ENCODE results near the gene PPP1R15B. TPM values are rescaled to one million over a fixed set of nuclear protein-coding genes. Genes with fewer than 3 reads are reported as not detected.

Gene PPP1R15B
- total RNA-seq, 1 donor from 2014 or later: 57.5 TPM

GRCh38 chr1:204447190-204447589 lies 35.6 kb upstream of the PPP1R15B start:
- peaks cover 26% of the 10 kb centered on the region for H3K4me1 Mint-ChIP-seq
- H3K27me3 Mint-ChIP-seq (ENCODE audit: low read depth): no peaks in the 10 kb centered on the region
- no peak overlapping the region for H3K4me3 Mint-ChIP-seq
- no peaks in the 10 kb centered on the region for H3K9me3 Mint-ChIP-seq
- no peak for TF ChIP-seq CTCF (IDR thresholded peaks at IDR 0.05; ENCODE audit: unreplicated experiment)
- H3K27ac Mint-ChIP-seq: no peak overlapping the region
- H3K36me3 Mint-ChIP-seq: peaks cover 28% of the 10 kb centered on the region
- no peak for DNase-seq (ENCODE audit: low spot score in 2 of 2, unreplicated experiment in 2 of 2)

- H3K9me3 Mint-ChIP-seq: no peaks in the 10 kb centered on the region
- peaks cover 31% of the 10 kb centered on the region for H3K4me1 Mint-ChIP-seq
- no peaks in the 10 kb centered on the region for H3K27me3 Mint-ChIP-seq (ENCODE audit: low read depth)
- DNase-seq (ENCODE audit: low spot score in 2 of 2, unreplicated experiment in 2 of 2): peak; percentile 44 to 74
- H3K4me3 Mint-ChIP-seq: no peak overlapping the region
- no peak for TF ChIP-seq CTCF (IDR thresholded peaks at IDR 0.05; ENCODE audit: unreplicated experiment)
- H3K36me3 Mint-ChIP-seq: peaks cover 33% of the 10 kb centered on the region
- H3K27ac Mint-ChIP-seq: no peak overlapping the region
Observed at GRCh38 chr1:204446413-204447111, 34.9 kb upstream of the PPP1R15B start.

- Mint-ChIP-seq H3K36me3 (peaks cover 37% of the 10 kb centered on the region), H3K4me3 (no peak overlapping the region)
- DNase-seq (ENCODE audit: low spot score in 2 of 2, unreplicated experiment in 2 of 2): no peak
Observed at GRCh38 chr1:204445860-204446412, 34.3 kb upstream of the PPP1R15B start.

GRCh38 chr1:204443871-204444581 lies 32.4 kb upstream of the PPP1R15B start:
- no peak overlapping the region for H3K4me3 Mint-ChIP-seq
- H3K27ac Mint-ChIP-seq: peak overlapping the region; percentile 75
- no peak for TF ChIP-seq CTCF (IDR thresholded peaks at IDR 0.05; ENCODE audit: unreplicated experiment)
- peaks cover 31% of the 10 kb centered on the region for H3K4me1 Mint-ChIP-seq
- DNase-seq (ENCODE audit: low spot score in 2 of 2, unreplicated experiment in 2 of 2): no peak
- H3K27me3 Mint-ChIP-seq (ENCODE audit: low read depth): no peaks in the 10 kb centered on the region
- peaks cover 37% of the 10 kb centered on the region for H3K36me3 Mint-ChIP-seq
- no peaks in the 10 kb centered on the region for H3K9me3 Mint-ChIP-seq

More at GRCh38 chr1:204445860-204446412, 34.3 kb upstream of the PPP1R15B start:
- Mint-ChIP-seq H3K4me1 (peaks cover 31% of the 10 kb centered on the region), H3K27ac (no peak overlapping the region), H3K9me3 (no peaks in the 10 kb centered on the region), H3K27me3 (ENCODE audit: low read depth) (no peaks in the 10 kb centered on the region)
- TF ChIP-seq CTCF (IDR thresholded peaks at IDR 0.05; ENCODE audit: unreplicated experiment): peak; percentile 30

GRCh38 chr1:204443260-204443619 lies 31.6 kb upstream of the PPP1R15B start:
- peak in 1 of 2 experiments; percentile 62 for DNase-seq (ENCODE audit: low spot score in 2 of 2, unreplicated experiment in 2 of 2)
- H3K9me3 Mint-ChIP-seq: no peaks in the 10 kb centered on the region
- H3K4me3 Mint-ChIP-seq: no peak overlapping the region
- H3K4me1 Mint-ChIP-seq: peaks cover 31% of the 10 kb centered on the region
- peak overlapping the region; percentile 95 for H3K27ac Mint-ChIP-seq
- H3K27me3 Mint-ChIP-seq (ENCODE audit: low read depth): no peaks in the 10 kb centered on the region
- peaks cover 30% of the 10 kb centered on the region for H3K36me3 Mint-ChIP-seq
- no peak for TF ChIP-seq CTCF (IDR thresholded peaks at IDR 0.05; ENCODE audit: unreplicated experiment)

Measured in mesothelial cell of epicardium (in vitro differentiated cells).